ENCODE data around the gene CHCHD3. TPM values are rescaled to one million over a fixed set of nuclear protein-coding genes. Genes with fewer than 3 reads are reported as not detected.

CHCHD3 gene
- total and polyA plus RNA-seq, 2 donors, result 22.5 to 56.6 TPM

DNA sequence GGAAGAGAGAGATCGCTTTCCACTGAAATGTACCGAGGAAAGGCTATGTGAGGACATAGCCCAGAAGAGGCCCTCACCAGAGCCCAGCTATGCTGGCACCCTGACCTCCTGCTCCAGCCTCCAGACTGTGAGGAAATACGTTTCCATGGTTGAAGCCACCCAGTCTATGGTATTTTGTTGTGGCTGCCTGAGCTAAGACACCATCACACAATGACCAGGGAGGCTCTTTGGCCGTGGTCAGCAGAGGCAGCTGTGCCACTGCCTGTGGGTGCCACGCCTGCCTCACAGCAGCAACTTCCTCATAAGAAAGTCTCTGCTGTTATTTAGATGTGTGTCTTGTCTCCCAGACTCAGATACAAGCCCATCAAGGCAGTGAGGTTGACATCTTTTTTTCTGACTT is 322.9 kb downstream of the CHCHD3 start:
- Histone ChIP-seq H3K36me3 (ENCODE audit: control insufficient read depth in 2 of 2, insufficient read depth in 2 of 2, low read length in 1 of 2) (no peaks in the 10 kb centered on the region), H3K9me3 (ENCODE audit: control insufficient read depth in 2 of 2, insufficient read depth in 1 of 2, low read length in 1 of 2) (no peaks in the 10 kb centered on the region), H3K27ac (ENCODE audit: low read depth in 1 of 2, low read length in 1 of 2) (no peak overlapping the region), H3K4me3 (ENCODE audit: low read length in 2 of 2) (no peak overlapping the region), H3K27me3 (ENCODE audit: control insufficient read depth in 2 of 2, insufficient read depth in 1 of 2, low read length in 1 of 2) (no peaks in the 10 kb centered on the region), H3K4me1 (ENCODE audit: control insufficient read depth in 2 of 2, insufficient read depth in 2 of 2, low read length in 2 of 2) (no peaks in the 10 kb centered on the region)
- DNase-seq (ENCODE audit: low read depth in 6 of 9, low spot score in 9 of 9), result no peak
- 87% methylated on average over 5 of the region's 5 CpGs for WGBS

DNA sequence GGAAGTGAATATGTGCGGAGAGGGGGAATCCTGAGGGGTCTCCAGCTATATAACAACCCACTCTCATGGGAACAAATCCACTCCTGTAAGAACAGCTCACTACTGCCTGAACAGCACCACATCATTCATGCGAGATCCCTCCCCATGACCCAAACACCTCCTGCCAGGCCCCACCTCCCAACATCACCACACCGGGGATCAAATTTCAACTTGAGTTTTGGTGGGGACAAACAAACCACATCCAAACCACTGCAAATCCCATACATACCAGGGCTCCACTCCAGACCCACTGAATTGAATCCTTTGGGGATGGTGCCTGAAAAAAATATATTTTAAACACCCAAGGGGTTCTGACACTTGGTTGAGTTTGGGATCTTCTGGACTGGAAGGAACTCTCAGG is 324.1 kb downstream of the CHCHD3 start:
- Histone ChIP-seq H3K4me1 (ENCODE audit: control insufficient read depth in 2 of 2, insufficient read depth in 2 of 2, low read length in 2 of 2) (no peaks in the 10 kb centered on the region), H3K36me3 (ENCODE audit: control insufficient read depth in 2 of 2, insufficient read depth in 2 of 2, low read length in 1 of 2) (no peaks in the 10 kb centered on the region), H3K9me3 (ENCODE audit: control insufficient read depth in 2 of 2, insufficient read depth in 1 of 2, low read length in 1 of 2) (no peaks in the 10 kb centered on the region), H3K27me3 (ENCODE audit: control insufficient read depth in 2 of 2, insufficient read depth in 1 of 2, low read length in 1 of 2) (no peaks in the 10 kb centered on the region), H3K27ac (ENCODE audit: low read depth in 1 of 2, low read length in 1 of 2) (no peak overlapping the region), H3K4me3 (ENCODE audit: low read length in 2 of 2) (no peak overlapping the region)
- DNase-seq (ENCODE audit: low read depth in 6 of 9, low spot score in 9 of 9), result no peak
- 95% methylated on average over 3 of the region's 3 CpGs for WGBS

DNA sequence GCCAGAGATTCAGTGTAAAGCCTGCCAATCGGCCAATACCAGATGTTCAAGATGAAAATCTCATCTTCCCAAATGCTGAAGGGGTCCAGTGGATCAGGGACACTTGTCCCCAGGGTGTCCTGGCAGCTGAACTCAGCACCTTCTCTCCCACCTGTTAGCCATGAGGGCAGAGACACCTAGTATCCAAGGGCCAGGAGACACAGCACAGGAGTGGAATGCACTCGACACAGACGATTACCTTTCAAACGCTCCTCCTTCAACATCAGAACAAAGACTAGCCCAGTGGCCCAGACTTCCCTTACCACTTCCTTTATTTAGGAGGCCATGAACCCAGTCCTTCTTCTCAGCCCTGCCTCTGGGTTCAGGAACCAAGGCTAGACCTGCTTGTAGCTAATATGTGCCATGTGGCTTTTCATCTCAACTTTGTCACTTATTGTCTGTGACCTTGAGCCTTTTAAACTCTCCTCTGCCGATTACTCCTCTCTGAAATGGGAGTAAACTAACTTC is 325.4 kb downstream of the CHCHD3 start:
- 73% methylated on average over 5 of the region's 5 CpGs for WGBS
- Histone ChIP-seq H3K27ac (ENCODE audit: low read depth in 1 of 2, low read length in 1 of 2) (no peak overlapping the region), H3K4me1 (ENCODE audit: control insufficient read depth in 2 of 2, insufficient read depth in 2 of 2, low read length in 2 of 2) (no peaks in the 10 kb centered on the region), H3K9me3 (ENCODE audit: control insufficient read depth in 2 of 2, insufficient read depth in 1 of 2, low read length in 1 of 2) (no peaks in the 10 kb centered on the region), H3K36me3 (ENCODE audit: control insufficient read depth in 2 of 2, insufficient read depth in 2 of 2, low read length in 1 of 2) (no peaks in the 10 kb centered on the region), H3K27me3 (ENCODE audit: control insufficient read depth in 2 of 2, insufficient read depth in 1 of 2, low read length in 1 of 2) (no peaks in the 10 kb centered on the region), H3K4me3 (ENCODE audit: low read length in 2 of 2) (no peak overlapping the region)
- no peak for DNase-seq (ENCODE audit: low read depth in 6 of 9, low spot score in 9 of 9)

DNA sequence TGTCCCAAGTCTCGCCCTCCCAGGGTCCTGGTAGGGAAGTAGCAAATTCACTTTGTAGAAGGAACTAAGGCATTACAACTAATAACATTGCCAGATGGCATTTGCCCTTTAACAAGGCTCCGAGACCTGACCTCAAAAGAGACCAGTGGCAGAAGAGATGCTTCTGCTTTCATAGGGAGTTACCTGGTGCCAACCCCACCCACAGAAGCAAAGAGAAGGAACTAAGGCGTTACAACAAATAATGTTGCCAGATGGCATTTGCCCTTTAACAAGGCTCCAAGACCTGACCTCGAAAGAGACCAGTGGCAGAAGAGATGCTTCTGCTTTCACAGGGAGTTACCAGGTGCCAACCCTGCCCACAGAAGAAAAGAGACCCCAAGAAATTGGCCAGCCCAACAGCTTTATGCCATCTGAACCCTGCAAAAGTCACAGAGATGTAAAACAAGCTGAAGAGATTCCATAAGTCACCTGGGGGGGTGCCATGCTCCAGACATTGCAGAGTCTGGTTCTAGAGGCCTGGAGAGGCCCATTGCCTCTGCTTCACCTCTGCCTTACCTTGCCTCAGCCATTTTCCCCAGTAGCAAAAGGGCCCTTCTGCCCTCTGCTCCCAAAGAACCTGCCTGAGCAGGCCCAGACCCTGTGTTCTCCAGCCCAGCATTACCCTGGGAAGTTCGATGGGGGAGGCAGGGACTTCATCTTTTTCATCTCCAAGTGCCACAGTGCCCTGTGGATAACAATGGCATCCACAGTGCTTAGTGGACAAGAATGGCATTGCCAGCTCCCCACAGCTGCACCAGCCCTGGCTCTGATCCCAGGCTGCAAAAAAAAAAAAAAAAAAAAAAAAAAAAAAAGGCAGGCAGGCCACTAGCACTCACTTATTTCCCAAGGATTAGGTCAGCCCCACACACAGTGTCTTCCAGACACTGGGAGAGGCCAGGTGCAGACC is 326.1 kb downstream of the CHCHD3 start:
- Histone ChIP-seq H3K36me3 (ENCODE audit: control insufficient read depth in 2 of 2, insufficient read depth in 2 of 2, low read length in 1 of 2) (no peaks in the 10 kb centered on the region), H3K4me1 (ENCODE audit: control insufficient read depth in 2 of 2, insufficient read depth in 2 of 2, low read length in 2 of 2) (peaks cover 0 to 4% of the 10 kb centered on the region in 2 donors), H3K27me3 (ENCODE audit: control insufficient read depth in 2 of 2, insufficient read depth in 1 of 2, low read length in 1 of 2) (no peaks in the 10 kb centered on the region), H3K27ac (ENCODE audit: low read depth in 1 of 2, low read length in 1 of 2) (no peak overlapping the region), H3K9me3 (ENCODE audit: control insufficient read depth in 2 of 2, insufficient read depth in 1 of 2, low read length in 1 of 2) (no peaks in the 10 kb centered on the region), H3K4me3 (ENCODE audit: low read length in 2 of 2) (no peak overlapping the region)
- DNase-seq (ENCODE audit: low read depth in 6 of 9, low spot score in 9 of 9), result no peak
- 91% methylated on average over 5 of the region's 5 CpGs for WGBS

DNA sequence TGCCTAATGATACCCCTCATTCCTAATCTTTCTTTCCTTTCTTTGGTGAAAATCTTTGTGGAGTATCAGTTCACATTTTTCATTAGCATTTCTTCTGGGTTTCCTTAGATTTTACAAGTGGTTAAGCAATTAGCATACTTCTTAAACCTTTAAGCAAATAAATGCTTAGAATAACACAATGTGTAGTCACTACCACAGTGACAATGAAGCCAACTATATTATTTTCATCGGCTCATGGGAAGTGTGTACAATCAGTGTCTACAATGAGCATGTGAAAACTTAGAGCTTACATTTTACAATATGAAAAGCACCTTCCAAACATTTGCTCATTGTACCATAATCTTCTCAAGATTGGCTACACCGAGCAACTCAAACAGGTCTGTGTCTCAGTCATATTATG is 329.5 kb downstream of the CHCHD3 start:
- Histone ChIP-seq H3K36me3 (ENCODE audit: control insufficient read depth in 2 of 2, insufficient read depth in 2 of 2, low read length in 1 of 2) (no peaks in the 10 kb centered on the region), H3K27ac (ENCODE audit: low read depth in 1 of 2, low read length in 1 of 2) (no peak overlapping the region), H3K4me1 (ENCODE audit: control insufficient read depth in 2 of 2, insufficient read depth in 2 of 2, low read length in 2 of 2) (peaks cover 0 to 7% of the 10 kb centered on the region in 2 donors), H3K27me3 (ENCODE audit: control insufficient read depth in 2 of 2, insufficient read depth in 1 of 2, low read length in 1 of 2) (no peaks in the 10 kb centered on the region), H3K4me3 (ENCODE audit: low read length in 2 of 2) (no peak overlapping the region), H3K9me3 (ENCODE audit: control insufficient read depth in 2 of 2, insufficient read depth in 1 of 2, low read length in 1 of 2) (no peaks in the 10 kb centered on the region)
- DNase-seq (ENCODE audit: low read depth in 6 of 9, low spot score in 9 of 9), result no peak
- WGBS, result 98% methylated on average over 2 of the region's 2 CpGs

DNA sequence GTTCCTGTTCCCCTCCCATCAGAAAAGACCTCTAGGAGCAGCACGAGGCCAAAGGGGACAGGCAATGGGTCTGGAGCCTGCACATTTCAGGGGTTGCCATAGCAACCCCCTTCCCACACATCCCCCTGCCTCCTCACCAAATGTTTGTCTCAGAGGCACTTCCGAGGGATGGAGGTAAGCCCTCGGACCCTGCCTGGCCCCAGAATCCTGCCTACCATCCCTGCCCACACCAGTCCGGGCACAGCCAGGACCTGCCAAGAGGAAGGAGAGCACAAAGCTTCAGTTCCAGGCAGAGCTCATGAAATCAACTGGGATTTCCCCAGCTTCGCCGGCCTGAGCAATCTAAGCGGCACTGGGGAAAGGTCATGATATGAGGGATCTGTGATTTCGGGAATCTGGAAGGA is 330.6 kb downstream of the CHCHD3 start:
- Histone ChIP-seq H3K9me3 (ENCODE audit: control insufficient read depth in 2 of 2, insufficient read depth in 1 of 2, low read length in 1 of 2) (no peaks in the 10 kb centered on the region), H3K4me3 (ENCODE audit: low read length in 2 of 2) (no peak overlapping the region), H3K27ac (ENCODE audit: low read depth in 1 of 2, low read length in 1 of 2) (no peak overlapping the region), H3K27me3 (ENCODE audit: control insufficient read depth in 2 of 2, insufficient read depth in 1 of 2, low read length in 1 of 2) (no peaks in the 10 kb centered on the region), H3K36me3 (ENCODE audit: control insufficient read depth in 2 of 2, insufficient read depth in 2 of 2, low read length in 1 of 2) (no peaks in the 10 kb centered on the region), H3K4me1 (ENCODE audit: control insufficient read depth in 2 of 2, insufficient read depth in 2 of 2, low read length in 2 of 2) (peaks cover 0 to 7% of the 10 kb centered on the region in 2 donors)
- DNase-seq (ENCODE audit: low read depth in 6 of 9, low spot score in 9 of 9), result no peak
- 93% methylated on average over 8 of the region's 8 CpGs for WGBS

DNA sequence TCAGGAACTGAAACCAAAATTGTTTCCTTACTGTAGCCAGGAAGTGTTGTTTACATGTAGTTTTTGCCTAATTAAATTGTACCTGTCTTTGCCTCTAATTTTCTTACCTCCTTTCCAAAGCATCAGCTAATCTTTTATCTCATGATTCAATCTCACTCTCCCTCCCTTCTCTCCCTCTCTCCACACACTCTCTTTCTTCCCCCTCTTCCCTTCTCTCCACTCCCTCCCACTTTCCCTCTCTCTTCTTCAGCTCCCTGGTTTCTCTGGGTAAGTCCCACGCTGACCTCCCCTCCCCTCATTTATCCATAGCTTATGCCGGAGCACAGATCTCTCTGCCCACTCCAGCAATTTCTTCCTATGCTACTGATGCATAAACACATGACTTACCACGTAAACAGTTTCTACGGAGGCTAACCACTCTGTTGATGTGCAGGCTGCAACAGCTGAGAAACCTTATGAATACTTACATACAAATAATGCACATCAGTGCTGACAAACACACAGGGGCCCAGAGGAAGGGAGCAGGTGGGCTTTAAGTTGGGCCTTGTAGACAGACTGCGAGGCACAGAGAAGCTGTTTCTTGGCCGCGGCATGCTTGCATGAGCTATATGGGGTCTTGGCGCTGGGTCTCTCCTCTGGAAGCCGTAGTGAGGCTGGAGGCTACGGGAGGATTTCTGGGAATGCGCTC is 331.2 kb downstream of the CHCHD3 start:
- DNase-seq (ENCODE audit: low read depth in 6 of 9, low spot score in 9 of 9), result no peak

DNA sequence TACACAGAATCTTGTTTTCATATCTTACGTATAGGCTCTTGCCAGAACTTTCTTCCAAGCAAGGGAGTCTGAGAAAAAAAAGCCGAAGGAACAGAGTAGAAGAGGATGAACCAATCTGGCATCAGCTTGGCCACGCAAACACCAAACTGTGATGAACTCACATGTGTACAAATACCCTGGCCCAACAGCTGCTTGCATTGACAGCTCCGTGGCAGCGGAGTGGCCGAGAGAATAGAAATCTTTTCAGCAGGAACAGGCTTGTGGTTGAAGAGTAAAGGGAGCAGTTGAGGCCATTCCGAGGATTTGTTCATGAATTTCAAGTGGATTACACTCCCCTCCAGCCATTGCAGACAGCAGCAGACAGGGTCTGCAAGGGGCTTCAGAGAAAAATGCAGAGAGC is 331.8 kb downstream of the CHCHD3 start:
- no peaks in the 10 kb centered on the region for H3K27me3 ChIP-seq (ENCODE audit: control insufficient read depth in 2 of 2, insufficient read depth in 1 of 2, low read length in 1 of 2)
- H3K27ac ChIP-seq (ENCODE audit: low read depth in 1 of 2, low read length in 1 of 2), result no peak overlapping the region
- WGBS, result 92% methylated on average over 7 of the region's 7 CpGs
- DNase-seq (ENCODE audit: low read depth in 6 of 9, low spot score in 9 of 9), result no peak
- no peaks in the 10 kb centered on the region for H3K9me3 ChIP-seq (ENCODE audit: control insufficient read depth in 2 of 2, insufficient read depth in 1 of 2, low read length in 1 of 2)
- no peak overlapping the region for H3K4me3 ChIP-seq (ENCODE audit: low read length in 2 of 2)
- H3K36me3 ChIP-seq (ENCODE audit: control insufficient read depth in 2 of 2, insufficient read depth in 2 of 2, low read length in 1 of 2), result no peaks in the 10 kb centered on the region
- peaks cover 0 to 7% of the 10 kb centered on the region in 2 donors for H3K4me1 ChIP-seq (ENCODE audit: control insufficient read depth in 2 of 2, insufficient read depth in 2 of 2, low read length in 2 of 2)

More for the DNA sequence above, 331.2 kb downstream of the CHCHD3 start:
- Histone ChIP-seq H3K27ac (ENCODE audit: low read depth in 1 of 2, low read length in 1 of 2) (no peak overlapping the region), H3K4me3 (ENCODE audit: low read length in 2 of 2) (no peak overlapping the region), H3K9me3 (ENCODE audit: control insufficient read depth in 2 of 2, insufficient read depth in 1 of 2, low read length in 1 of 2) (no peaks in the 10 kb centered on the region), H3K27me3 (ENCODE audit: control insufficient read depth in 2 of 2, insufficient read depth in 1 of 2, low read length in 1 of 2) (no peaks in the 10 kb centered on the region), H3K36me3 (ENCODE audit: control insufficient read depth in 2 of 2, insufficient read depth in 2 of 2, low read length in 1 of 2) (no peaks in the 10 kb centered on the region), H3K4me1 (ENCODE audit: control insufficient read depth in 2 of 2, insufficient read depth in 2 of 2, low read length in 2 of 2) (peaks cover 0 to 7% of the 10 kb centered on the region in 2 donors)
- WGBS, result 94% methylated on average over 11 of the region's 11 CpGs

DNA sequence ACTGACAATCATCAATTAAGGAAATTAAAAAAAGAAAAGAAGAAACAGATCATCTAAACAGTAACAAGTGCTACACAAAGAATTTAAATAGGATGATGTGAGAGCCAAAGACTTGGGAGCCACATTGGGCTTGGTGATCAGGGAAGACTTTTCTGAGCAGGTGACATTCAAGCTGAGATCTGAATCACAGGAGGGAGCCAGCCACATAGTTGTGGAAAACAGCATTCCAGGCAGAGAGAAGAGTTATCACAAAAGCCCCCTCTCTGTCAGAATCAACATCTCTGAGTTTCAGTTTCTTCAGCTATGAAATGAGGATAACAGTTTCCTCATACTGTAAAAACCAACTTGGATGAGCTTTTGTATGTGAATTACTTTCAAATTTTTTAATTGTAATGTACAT is 336.4 kb downstream of the CHCHD3 start:
- Histone ChIP-seq H3K4me3 (ENCODE audit: low read length in 2 of 2) (no peak overlapping the region), H3K27ac (ENCODE audit: low read depth in 1 of 2, low read length in 1 of 2) (no peak overlapping the region), H3K4me1 (ENCODE audit: control insufficient read depth in 2 of 2, insufficient read depth in 2 of 2, low read length in 2 of 2) (no peaks in the 10 kb centered on the region), H3K27me3 (ENCODE audit: control insufficient read depth in 2 of 2, insufficient read depth in 1 of 2, low read length in 1 of 2) (no peaks in the 10 kb centered on the region), H3K36me3 (ENCODE audit: control insufficient read depth in 2 of 2, insufficient read depth in 2 of 2, low read length in 1 of 2) (no peaks in the 10 kb centered on the region), H3K9me3 (ENCODE audit: control insufficient read depth in 2 of 2, insufficient read depth in 1 of 2, low read length in 1 of 2) (no peaks in the 10 kb centered on the region)
- no peak for DNase-seq (ENCODE audit: low read depth in 6 of 9, low spot score in 9 of 9)
